ENCODE measurements around the gene RNF213. TPM values are rescaled to one million over a fixed set of nuclear protein-coding genes. Genes with fewer than 3 reads are reported as not detected.

RNF213 gene
- total and polyA plus RNA-seq, 2 of the 8 experiments (the other 6 are each of a cell fraction or from before 2014, with no cell fraction given), result 33.8 to 62.8 TPM

- Histone ChIP-seq H3K18ac (ENCODE audit: extremely low read depth, low read length) (no peak overlapping the region), H2BK20ac (ENCODE audit: low read length) (no peak overlapping the region), H2BK12ac (ENCODE audit: low read depth, low read length) (no peak overlapping the region), H2AK5ac (ENCODE audit: low read depth, low read length) (no peak overlapping the region), H3K9ac (replicated peaks in 1 of 4; ENCODE audit: extremely low read depth in 1 of 4, low read depth in 3 of 4, low read length in 3 of 4) (no peak overlapping the region), H4K91ac (replicated peaks; ENCODE audit: insufficient read length, low read length) (no peak overlapping the region), H3K56ac (replicated peaks; ENCODE audit: insufficient read length, low read depth, low read length) (no peak overlapping the region), H2BK15ac (ENCODE audit: low read length) (no peak overlapping the region), H3K4me3 (ENCODE audit: extremely low read depth in 1 of 4, insufficient read depth in 2 of 4, low read depth in 3 of 4, low read length in 4 of 4) (no peak overlapping the region), H3K4ac (replicated peaks; ENCODE audit: insufficient read length, low read depth, low read length) (no peak overlapping the region), H3K79me1 (ENCODE audit: low read depth, low read length) (no peaks in the 10 kb centered on the region; the same call in 1 of the 2 replicates), H3K23ac (ENCODE audit: insufficient read length) (no peak overlapping the region), H2BK120ac (replicated peaks; ENCODE audit: low read depth, low read length) (no peak overlapping the region), H3K14ac (ENCODE audit: insufficient read length) (no peak overlapping the region), H3K9me3 (ENCODE audit: insufficient read depth in 2 of 2, low read depth in 1 of 2, low read length in 1 of 2) (no peaks in the 10 kb centered on the region), H3K23me2 (ENCODE audit: low read depth, low read length) (peaks cover 8% of the 10 kb centered on the region; the same call in 1 of the 2 replicates), H2AFZ (ENCODE audit: low read length) (no peak overlapping the region), H2BK5ac (ENCODE audit: low read depth, low read length) (no peak overlapping the region), H3K4me1 (replicated peaks in 1 of 4; ENCODE audit: control insufficient read depth in 3 of 4, insufficient read depth in 4 of 4, low read length in 3 of 4) (peaks cover 0 to under 1% (median under 1%) of the 10 kb centered on the region in 4 experiments; a peak in 2 of 7 replicates), H3K4me2 (ENCODE audit: insufficient read depth in 1 of 2, low read depth in 2 of 2, low read length in 2 of 2) (no peak overlapping the region), H3K36me3 (ENCODE audit: control insufficient read depth in 2 of 4, insufficient read depth in 4 of 4, low read length in 3 of 4) (peaks cover 0 to 3% (median 0%) of the 10 kb centered on the region in 4 experiments; a peak in 1 of 8 replicates), H4K20me1 (replicated peaks in 1 of 2; ENCODE audit: control insufficient read depth in 1 of 2, insufficient read depth in 2 of 2, low read length in 2 of 2) (peaks cover 7 to 13% of the 10 kb centered on the region in 2 experiments), H4K8ac (ENCODE audit: extremely low read depth, insufficient read depth, low read length) (no peak overlapping the region), H3K79me2 (ENCODE audit: control insufficient read depth in 1 of 2, insufficient read depth in 2 of 2, low read length in 2 of 2) (no peaks in the 10 kb centered on the region), H3K27ac (ENCODE audit: low read depth, low read length) (no peak overlapping the region), H3K27me3 (replicated peaks in 1 of 4; ENCODE audit: control insufficient read depth in 3 of 4, extremely low read depth in 1 of 4, insufficient read depth in 3 of 4, low read length in 3 of 4) (peaks cover 0 to 4% (median 1%) of the 10 kb centered on the region in 4 experiments; a peak in 5 of 7 replicates), H4K5ac (ENCODE audit: insufficient read length, low read depth, low read length) (no peak overlapping the region)
- ChIA-PET CTCF (ENCODE audit: partially characterized antibody) (interaction anchor here (0.9 to 1.3 kb wide), 2 partner anchors 157 to 421 kb away, joined by 3 to 5 read pairs; no protein-coding TSS in a partner anchor), POLR2A (ENCODE audit: partially characterized antibody) (no interaction called here)
- DNase-seq (ENCODE audit: low read depth in 1 of 2, low spot score in 2 of 2) (no peak), FAIRE-seq (no peak)
- WGBS, 2 experiments (ENCODE audit: extremely low coverage in 1 of 2, insufficient coverage in 1 of 2, insufficient read length in 1 of 2, insufficient replicate concordance in 2 of 2, low coverage in 1 of 2, low lambda C conversion rate in 2 of 2, missing lambda C conversion rate in 1 of 2), result 88% methylated on average over 11 of the region's 11 CpGs; no CpG with 5 or more reads in 1 of the 2 experiments
- TF ChIP-seq EP300 (IDR thresholded peaks at IDR 0.05; ENCODE audit: borderline replicate concordance in 1 of 2, low read depth in 2 of 2, low read length in 2 of 2) (no peak), TAF7 (optimal IDR thresholded peaks at IDR 0.05; ENCODE audit: borderline replicate concordance, low read depth, low read length) (no peak), JUND (IDR thresholded peaks at IDR 0.05; ENCODE audit: low read length) (no peak), TCF12 (IDR thresholded peaks at IDR 0.05; ENCODE audit: low read depth, low read length) (no peak), RAD21 (IDR thresholded peaks at IDR 0.05 in 1 of 2, conservative IDR thresholded peaks at IDR 0.05 in 1 of 2; ENCODE audit: low read depth in 2 of 2, low read length in 2 of 2) (no peak)
These were observed 158.6 kb downstream of the RNF213 start for GRCh38 chr17:80419255-80419654.

All from H1 (cell line).